T-cell (primary cell): Measurements from ENCODE around the gene PRDX4. TPM values are rescaled to one million over a fixed set of nuclear protein-coding genes. Genes with fewer than 3 reads are reported as not detected.
A peak's percentile ranks its signal among the peaks of the same experiment; 100 is the strongest.
"Not testable (repeated sequence)": the region's sequence is repeated elsewhere in the genome, so short reads cannot be mapped to it uniquely, and the experiment has no call there.

ENCODE experiments used
- ATAC-seq, 4 experiments: fragments of 200-7000 bp in 3 of 4; fragments of 150-1000 bp in 1 of 4; cut with Tn5 transposase; replicated peaks in 1 of 4; 1 replicate in 3 of 4; 2 replicates in 1 of 4; pipeline ENCODE4 v1.10.0; 2021; ENCODE audit warnings: moderate library complexity in 3 of 4, mild to moderate bottlenecking in 2 of 4, moderate number of reproducible peaks in 1 of 4
- CTCF ChIA-PET, 2 donors: fragments of 300-600 bp; sonication (Branson Sonifier 250); formaldehyde crosslinking; loops; one replicate each; lab custom pipeline; 2022; ENCODE audit warnings: antibody characterized with exemption in 2 of 2; lab: Charles Lee
- POLR2A ChIA-PET, 2 donors: fragments of 300-600 bp; sonication (Branson Sonifier 250); formaldehyde crosslinking; loops; one replicate each; lab custom pipeline; 2022; ENCODE audit warnings: antibody characterized with exemption in 2 of 2; lab: Charles Lee
- DNase-seq, 35 experiments: peaks; one replicate each; pipeline versions ENCODE4 v3.0.0 to v3.0.0-alpha.2; 2013 to 2023
- H3K27ac ChIP-seq: one replicate; pipeline ENCODE4 v1.5.1; 2013; ENCODE audit warnings: low read length
- H3K27me3 ChIP-seq, 2 experiments: replicated peaks in 1 of 2; 1 replicate in 1 of 2; 2 replicates in 1 of 2; pipeline versions ENCODE4 v1.6.1 to v1.7.0; 2013; ENCODE audit warnings: low read length in 1 of 2, mixed read lengths in 1 of 2; ENCODE audit not compliant: control insufficient read depth in 2 of 2, insufficient read depth in 2 of 2; ENCODE audit errors: extremely low read depth in 1 of 2
- H3K36me3 ChIP-seq, 2 donors: 1 replicate in 1 of 2; 2 replicates in 1 of 2; pipeline versions ENCODE4 v1.6.1 to v1.7.0; 2013; ENCODE audit warnings: low read length in 1 of 2; ENCODE audit not compliant: control insufficient read depth in 2 of 2, insufficient read depth in 1 of 2; ENCODE audit errors: extremely low read depth in 1 of 2
- H3K4me1 ChIP-seq, 2 experiments: 1 replicate in 1 of 2; 2 replicates in 1 of 2; pipeline versions ENCODE4 v1.6.1 to v1.7.0; 2013; ENCODE audit warnings: low read length in 2 of 2, mixed read lengths in 1 of 2; ENCODE audit not compliant: insufficient read depth in 2 of 2, control insufficient read depth in 1 of 2; ENCODE audit errors: extremely low read depth in 1 of 2
- H3K4me3 ChIP-seq, 2 donors: 1 replicate in 1 of 2; 2 replicates in 1 of 2; pipeline versions ENCODE4 v1.5.1 to v1.7.0; 2013; ENCODE audit warnings: mild to moderate bottlenecking in 2 of 2, low read length in 1 of 2, moderate library complexity in 1 of 2; ENCODE audit not compliant: control insufficient read depth in 1 of 2; ENCODE audit errors: extremely low read depth in 1 of 2
- H3K9me3 ChIP-seq: 2 replicates; pipeline ENCODE4 v1.7.0; 2013
- H3K27ac Mint-ChIP-seq, 2 donors: one replicate each; pipeline ENCODE4 v1.8.0; 2020 to 2021; ENCODE audit warnings: mild to moderate bottlenecking in 2 of 2, mixed read lengths in 2 of 2
- H3K27me3 Mint-ChIP-seq, 2 donors: one replicate each; pipeline ENCODE4 v1.8.0; 2021 to 2022; ENCODE audit warnings: mixed read lengths in 2 of 2
- H3K36me3 Mint-ChIP-seq: one replicate; pipeline ENCODE4 v1.8.0; 2021; ENCODE audit warnings: mixed read lengths
- H3K4me1 Mint-ChIP-seq, 3 donors: one replicate each; pipeline ENCODE4 v1.8.0; 2020 to 2022; ENCODE audit warnings: mixed read lengths in 3 of 3, mild to moderate bottlenecking in 1 of 3
- H3K4me3 Mint-ChIP-seq, 3 donors: one replicate each; pipeline ENCODE4 v1.8.0; 2020 to 2022; ENCODE audit warnings: mild to moderate bottlenecking in 3 of 3, mixed read lengths in 3 of 3, moderate library complexity in 3 of 3
- H3K9me3 Mint-ChIP-seq, 3 donors: one replicate each; pipeline ENCODE4 v1.8.0; 2020 to 2022; ENCODE audit warnings: mixed read lengths in 3 of 3
- WGBS: methylation state at CpG from one replicate; pipeline ENCODE4 v1.1.5; 2013; ENCODE audit warnings: missing lambda C conversion rate; ENCODE audit not compliant: insufficient coverage; 5-methylcytosine and 5-hydroxymethylcytosine counted together
- total RNA-seq, 35 experiments: library from RNA in 6 of 35; stranded (reverse) in 6 of 35; fragments of 120-200 nt in 1 of 35; gene quantifications; one replicate each; pipeline versions ENCODE4 v1.2.1 to v1.2.4 and lab custom pipeline; 2013 to 2026

The PRDX4 gene
- total RNA-seq, 5 donors from 2014 or later (not counting 1 experiment from before 2014, with no cell fraction given), result 8.4 to 16.6 (median 14.2) TPM

GRCh38 chrX:23659339-23659738, 8.0 kb upstream of the PRDX4 start:
- Mint-ChIP-seq H3K4me3 (no peak overlapping the region), H3K4me1 (peaks cover 23 to 24% (median 24%) of the 10 kb centered on the region in 3 donors), H3K36me3 (no peaks in the 10 kb centered on the region), H3K9me3 (no peaks in the 10 kb centered on the region), H3K27me3 (peaks cover 0 to under 1% of the 10 kb centered on the region in 2 donors), H3K27ac (no peak overlapping the region)
- Histone ChIP-seq H3K27ac (no peak overlapping the region), H3K9me3 (no peaks in the 10 kb centered on the region), H3K36me3 (peaks cover 0 to 2% of the 10 kb centered on the region in 2 donors), H3K4me1 (peaks cover 0 to 3% of the 10 kb centered on the region in 2 experiments), H3K4me3 (no peak overlapping the region), H3K27me3 (no peaks in the 10 kb centered on the region)
- no CpG with 5 or more reads among the region's 4 CpGs for WGBS
- ChIA-PET CTCF (no interaction called here), POLR2A (no interaction called here)
- ATAC-seq, result no peak
- no peak for DNase-seq

- DNase-seq, H3K27me3 ChIP-seq, H3K4me1 ChIP-seq, POLR2A ChIA-PET, ATAC-seq, H3K4me3 ChIP-seq, H3K36me3 Mint-ChIP-seq, H3K27me3 Mint-ChIP-seq, H3K9me3 Mint-ChIP-seq, H3K4me3 Mint-ChIP-seq, CTCF ChIA-PET, H3K9me3 ChIP-seq, H3K27ac Mint-ChIP-seq, H3K36me3 ChIP-seq, H3K27ac ChIP-seq: not testable (repeated sequence)
- 100% methylated on average over 1 of the region's 8 CpGs for WGBS
- peaks cover 23 to 24% (median 24%) of the 10 kb centered on the region in 3 donors for H3K4me1 Mint-ChIP-seq
These were observed 7.1 kb upstream of the PRDX4 start for GRCh38 chrX:23660083-23660765.

GRCh38 chrX:23660766-23661132, 6.5 kb upstream of the PRDX4 start:
- H3K27me3 ChIP-seq, result no peaks in the 10 kb centered on the region
- peaks cover 23 to 24% (median 24%) of the 10 kb centered on the region in 3 donors for H3K4me1 Mint-ChIP-seq
- ChIA-PET POLR2A (no interaction called here), CTCF (no interaction called here)
- H3K27ac ChIP-seq, result no peak overlapping the region
- no peak overlapping the region for H3K4me3 Mint-ChIP-seq
- ATAC-seq (no peak), DNase-seq (no peak)
- H3K4me3 ChIP-seq, result no peak overlapping the region
- H3K36me3 Mint-ChIP-seq, result no peaks in the 10 kb centered on the region
- no peak overlapping the region for H3K27ac Mint-ChIP-seq
- no CpG with 5 or more reads among the region's 2 CpGs for WGBS
- H3K9me3 ChIP-seq, result no peaks in the 10 kb centered on the region
- H3K9me3 Mint-ChIP-seq, result no peaks in the 10 kb centered on the region
- peaks cover 0 to 2% of the 10 kb centered on the region in 2 donors for H3K36me3 ChIP-seq
- peaks cover 0 to 3% of the 10 kb centered on the region in 2 experiments for H3K4me1 ChIP-seq
- H3K27me3 Mint-ChIP-seq, result no peaks in the 10 kb centered on the region

- Mint-ChIP-seq H3K36me3 (no peaks in the 10 kb centered on the region), H3K9me3 (no peaks in the 10 kb centered on the region), H3K4me1 (peaks cover 24 to 30% (median 24%) of the 10 kb centered on the region in 3 donors), H3K27ac (peak overlapping the region; percentile 60 to 90), H3K4me3 (no peak overlapping the region), H3K27me3 (peaks cover 0 to 3% of the 10 kb centered on the region in 2 donors)
- Histone ChIP-seq H3K36me3 (peaks cover 0 to 2% of the 10 kb centered on the region in 2 donors), H3K4me1 (peaks cover 0 to 3% of the 10 kb centered on the region in 2 experiments), H3K9me3 (no peaks in the 10 kb centered on the region), H3K4me3 (no peak overlapping the region), H3K27me3 (no peaks in the 10 kb centered on the region), H3K27ac (no peak overlapping the region)
- no CpG with 5 or more reads among the region's 1 CpG for WGBS
- DNase-seq, result no peak
- ChIA-PET POLR2A (no interaction called here), CTCF (no interaction called here)
- no peak for ATAC-seq
These were observed 5.6 kb upstream of the PRDX4 start for GRCh38 chrX:23661671-23662070.

- ChIA-PET CTCF (no interaction called here), POLR2A (no interaction called here)
- H3K27ac Mint-ChIP-seq, result peak overlapping the region; percentile 60 to 90
- peaks cover 29 to 32% (median 30%) of the 10 kb centered on the region in 3 donors for H3K4me1 Mint-ChIP-seq
- H3K27ac ChIP-seq, result no peak overlapping the region
- no peaks in the 10 kb centered on the region for H3K36me3 Mint-ChIP-seq
- H3K9me3 ChIP-seq, result no peaks in the 10 kb centered on the region
- peaks cover 2 to 3% of the 10 kb centered on the region in 2 experiments for H3K4me1 ChIP-seq
- H3K4me3 ChIP-seq, result no peak overlapping the region
- peak overlapping the region in 1 of 3 donors; percentile 21 for H3K4me3 Mint-ChIP-seq
- H3K9me3 Mint-ChIP-seq, result no peaks in the 10 kb centered on the region
- peak in 1 of 35 experiments; percentile 46 for DNase-seq
- no CpG with 5 or more reads among the region's 3 CpGs for WGBS
- peak; percentile 52 to 75 (median 65) for ATAC-seq
- no peaks in the 10 kb centered on the region for H3K27me3 ChIP-seq
- peaks cover 0 to 3% of the 10 kb centered on the region in 2 donors for H3K27me3 Mint-ChIP-seq
- peaks cover 0 to 2% of the 10 kb centered on the region in 2 donors for H3K36me3 ChIP-seq
These were observed 5.1 kb upstream of the PRDX4 start for GRCh38 chrX:23662187-23662586.

- Histone ChIP-seq H3K9me3 (no peaks in the 10 kb centered on the region), H3K27me3 (no peaks in the 10 kb centered on the region), H3K27ac (no peak overlapping the region), H3K36me3 (peaks cover 0 to 2% of the 10 kb centered on the region in 2 donors), H3K4me1 (peaks cover 2 to 3% of the 10 kb centered on the region in 2 experiments), H3K4me3 (no peak overlapping the region)
- peak overlapping the region in 1 of 2 donors; percentile 60 for H3K27ac Mint-ChIP-seq
- DNase-seq (no peak), ATAC-seq (no peak)
- H3K27me3 Mint-ChIP-seq, result peaks cover 0 to 3% of the 10 kb centered on the region in 2 donors
- H3K36me3 Mint-ChIP-seq, result no peaks in the 10 kb centered on the region
- ChIA-PET POLR2A (no interaction called here), CTCF (no interaction called here)
- peaks cover 29 to 32% (median 30%) of the 10 kb centered on the region in 3 donors for H3K4me1 Mint-ChIP-seq
- no peaks in the 10 kb centered on the region for H3K9me3 Mint-ChIP-seq
- WGBS, result no CpG with 5 or more reads among the region's 1 CpG
- no peak overlapping the region for H3K4me3 Mint-ChIP-seq
These were observed 4.4 kb upstream of the PRDX4 start for GRCh38 chrX:23662853-23663252.
